ENCODE data around the gene ATP1B1.

ATP1B1 gene

GRCh38 chr1:169127305-169127704 lies 20.8 kb downstream of the ATP1B1 start:
- no peak for TF ChIP-seq CTCF (IDR thresholded peaks at IDR 0.05; ENCODE audit: low read depth, low read length, missing control alignments)
- DNase-seq (ENCODE audit: extremely low read depth, low read depth): no peak
- H3K4me3 ChIP-seq (replicated peaks; ENCODE audit: low read depth, low read length): no peak overlapping the region

GRCh38 chr1:169128562-169128961 lies 22.1 kb downstream of the ATP1B1 start:
- no peak for TF ChIP-seq CTCF (IDR thresholded peaks at IDR 0.05; ENCODE audit: low read depth, low read length, missing control alignments)
- no peak for DNase-seq (ENCODE audit: extremely low read depth, low read depth)
- no peak overlapping the region for H3K4me3 ChIP-seq (replicated peaks; ENCODE audit: low read depth, low read length)

- no peak for DNase-seq (ENCODE audit: extremely low read depth, low read depth)
- H3K4me3 ChIP-seq (replicated peaks; ENCODE audit: low read depth, low read length): no peak overlapping the region
- TF ChIP-seq CTCF (IDR thresholded peaks at IDR 0.05; ENCODE audit: low read depth, low read length, missing control alignments): no peak
These were observed 22.8 kb downstream of the ATP1B1 start for GRCh38 chr1:169129109-169129784.

- no peak overlapping the region for H3K4me3 ChIP-seq (replicated peaks; ENCODE audit: low read depth, low read length)
- DNase-seq (ENCODE audit: extremely low read depth, low read depth): no peak
- TF ChIP-seq CTCF (IDR thresholded peaks at IDR 0.05; ENCODE audit: low read depth, low read length, missing control alignments): no peak
These were observed 24.2 kb downstream of the ATP1B1 start for GRCh38 chr1:169130683-169131082.

GRCh38 chr1:169132512-169133227 lies 26.2 kb downstream of the ATP1B1 start:
- DNase-seq (ENCODE audit: extremely low read depth, low read depth): no peak
- H3K4me3 ChIP-seq (replicated peaks; ENCODE audit: low read depth, low read length): no peak overlapping the region
- no peak for TF ChIP-seq CTCF (IDR thresholded peaks at IDR 0.05; ENCODE audit: low read depth, low read length, missing control alignments)

- H3K4me3 ChIP-seq (replicated peaks; ENCODE audit: low read depth, low read length): no peak overlapping the region
- no peak for DNase-seq (ENCODE audit: extremely low read depth, low read depth)
- no peak for TF ChIP-seq CTCF (IDR thresholded peaks at IDR 0.05; ENCODE audit: low read depth, low read length, missing control alignments)
These were observed 26.7 kb downstream of the ATP1B1 start for GRCh38 chr1:169133228-169133576.

Data from HFF-Myc (cell line).